GM18907 (cell line): ENCODE results near the gene TM2D1.
"Not testable (repeated sequence)": the region's sequence is repeated elsewhere in the genome, so short reads cannot be mapped to it uniquely, and the experiment has no call there.

Source experiments
- ATAC-seq: cut with Tn5 transposase; IDR thresholded peaks from one replicate; pipeline ENCODE4 v1.9.1; 2021; ENCODE audit warnings: mild to moderate bottlenecking, moderate library complexity; ENCODE audit not compliant: unreplicated experiment

Gene TM2D1

DNA sequence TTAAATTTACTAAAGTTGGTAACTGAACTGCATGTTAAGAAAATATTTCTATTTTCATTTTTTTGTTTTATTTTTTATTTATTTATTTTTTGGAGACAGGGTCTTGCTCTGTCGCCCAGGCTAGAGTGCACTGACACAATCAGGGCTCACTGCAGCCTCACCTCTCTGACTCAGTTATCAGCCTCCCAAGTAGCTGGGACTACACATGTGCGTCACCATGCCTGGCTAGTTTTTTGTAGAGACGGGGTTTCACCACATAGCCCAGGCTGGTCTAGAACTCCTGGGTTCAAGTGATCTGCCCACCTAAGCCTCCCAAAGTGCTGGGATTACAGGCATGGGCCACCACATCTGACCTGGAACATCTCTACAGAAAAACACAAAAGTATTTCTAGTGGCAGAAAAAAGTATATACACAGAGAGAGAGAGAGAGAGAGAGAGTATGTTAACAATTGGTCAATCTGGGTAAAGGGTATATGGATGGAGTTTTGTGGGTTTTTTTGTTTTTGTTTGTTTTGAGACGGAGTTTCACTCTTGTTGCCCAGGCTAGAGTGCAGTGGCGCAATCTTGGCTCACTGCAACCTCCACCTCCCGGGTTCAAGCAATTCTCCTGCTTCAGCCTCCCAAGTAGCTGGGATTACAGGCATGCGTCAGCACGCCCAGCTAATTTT is 5.8 kb downstream of the TM2D1 start:
- not testable (repeated sequence) for ATAC-seq

DNA sequence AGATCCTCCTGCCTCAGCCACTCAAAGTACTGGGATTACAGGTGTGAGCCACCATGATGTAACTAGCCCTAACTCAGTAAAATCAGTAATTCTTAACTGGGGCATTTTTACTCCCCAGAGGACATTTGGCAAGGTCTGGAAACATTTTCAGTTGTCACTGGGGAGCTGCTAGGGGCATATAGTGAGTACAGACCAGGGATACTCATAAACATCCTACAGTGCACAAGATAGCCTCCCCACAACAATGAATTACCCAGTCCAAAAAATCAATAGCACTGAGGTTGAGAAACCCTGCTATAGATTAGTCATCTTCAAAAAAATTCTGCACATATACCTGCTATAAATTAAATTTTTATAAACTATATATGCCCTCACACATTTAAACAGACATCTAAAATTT is 13.0 kb downstream of the TM2D1 start:
- ATAC-seq, result no peak

DNA sequence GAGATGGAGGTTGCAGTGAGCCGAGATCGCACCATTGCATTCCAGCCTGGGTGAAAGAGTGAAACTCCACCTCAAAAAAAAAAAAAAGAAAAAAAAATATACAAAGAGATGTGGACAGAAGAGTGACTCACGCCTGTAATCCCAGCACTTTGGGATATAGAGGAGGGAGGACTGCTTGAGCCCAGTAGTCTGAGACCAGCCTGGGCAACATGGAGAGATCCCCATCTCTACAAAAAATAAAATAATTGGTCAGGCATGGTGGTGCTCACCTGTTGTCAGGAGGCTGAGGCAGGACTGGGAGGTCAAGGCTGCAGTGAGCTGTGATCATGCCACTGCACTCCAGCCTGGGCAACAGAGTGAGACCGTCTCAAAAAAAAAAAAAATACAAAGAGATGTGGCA is 13.7 kb downstream of the TM2D1 start:
- ATAC-seq, result not testable (repeated sequence)

DNA sequence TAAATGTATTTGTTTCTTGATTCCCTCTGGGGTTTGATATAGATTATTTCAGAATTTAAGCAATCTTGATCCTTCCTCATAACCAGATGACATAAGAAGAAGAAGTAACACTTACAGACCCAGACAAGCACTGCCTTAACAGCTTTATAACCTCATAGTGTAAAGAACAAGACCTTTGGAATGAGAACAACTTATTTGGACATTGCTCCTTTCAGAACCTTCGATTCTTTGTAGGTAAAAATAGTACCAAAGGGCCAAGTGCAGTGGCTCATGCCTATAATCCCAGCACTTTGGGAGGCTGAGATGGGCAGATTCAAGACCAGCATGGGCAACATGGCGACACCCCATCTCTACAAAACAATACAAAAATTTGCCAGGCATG is 15.0 kb downstream of the TM2D1 start:
- no peak for ATAC-seq

DNA sequence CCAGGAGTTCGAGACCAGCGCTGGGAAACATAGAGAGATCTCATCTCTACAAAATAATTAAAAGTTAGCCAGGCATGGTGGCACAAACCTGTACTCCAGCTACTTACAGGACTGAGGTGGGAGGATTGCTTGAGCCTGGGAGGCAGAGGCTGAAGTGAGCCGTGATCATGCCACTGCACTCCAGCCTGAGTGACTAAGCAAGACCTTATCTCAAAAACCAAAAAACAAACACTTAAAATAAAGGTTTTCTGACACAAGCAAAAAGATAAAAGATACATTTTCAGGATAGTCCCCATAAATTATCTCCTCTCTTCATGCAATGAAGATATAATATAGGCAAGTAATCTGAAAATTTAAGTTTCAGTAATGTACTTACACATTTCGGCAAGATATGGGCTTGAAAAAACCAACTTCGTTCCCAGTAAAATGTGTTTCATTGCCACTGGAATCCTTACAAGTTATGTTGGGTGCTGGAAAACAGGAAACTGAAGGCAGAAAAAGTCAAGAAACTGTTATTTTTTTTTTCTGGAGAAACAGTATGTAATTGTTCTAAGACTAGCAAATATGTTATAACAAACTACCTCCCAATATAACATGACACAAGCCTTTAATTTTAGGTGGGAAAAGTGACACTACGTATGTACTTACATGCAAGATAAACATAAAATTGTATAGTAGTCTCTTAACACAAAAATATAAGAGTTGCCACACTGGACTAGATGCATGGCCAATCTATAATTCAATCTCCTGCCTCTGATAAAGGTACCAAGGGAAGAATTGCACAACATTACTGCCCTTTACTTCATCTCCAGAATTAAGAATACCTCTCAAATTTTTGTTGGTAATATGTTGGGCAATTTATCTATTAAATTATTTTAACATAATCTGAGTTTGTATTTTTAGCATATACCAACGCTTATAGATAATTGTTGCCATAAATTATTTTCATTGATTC is 15.7 kb downstream of the TM2D1 start:
- ATAC-seq, result no peak

DNA sequence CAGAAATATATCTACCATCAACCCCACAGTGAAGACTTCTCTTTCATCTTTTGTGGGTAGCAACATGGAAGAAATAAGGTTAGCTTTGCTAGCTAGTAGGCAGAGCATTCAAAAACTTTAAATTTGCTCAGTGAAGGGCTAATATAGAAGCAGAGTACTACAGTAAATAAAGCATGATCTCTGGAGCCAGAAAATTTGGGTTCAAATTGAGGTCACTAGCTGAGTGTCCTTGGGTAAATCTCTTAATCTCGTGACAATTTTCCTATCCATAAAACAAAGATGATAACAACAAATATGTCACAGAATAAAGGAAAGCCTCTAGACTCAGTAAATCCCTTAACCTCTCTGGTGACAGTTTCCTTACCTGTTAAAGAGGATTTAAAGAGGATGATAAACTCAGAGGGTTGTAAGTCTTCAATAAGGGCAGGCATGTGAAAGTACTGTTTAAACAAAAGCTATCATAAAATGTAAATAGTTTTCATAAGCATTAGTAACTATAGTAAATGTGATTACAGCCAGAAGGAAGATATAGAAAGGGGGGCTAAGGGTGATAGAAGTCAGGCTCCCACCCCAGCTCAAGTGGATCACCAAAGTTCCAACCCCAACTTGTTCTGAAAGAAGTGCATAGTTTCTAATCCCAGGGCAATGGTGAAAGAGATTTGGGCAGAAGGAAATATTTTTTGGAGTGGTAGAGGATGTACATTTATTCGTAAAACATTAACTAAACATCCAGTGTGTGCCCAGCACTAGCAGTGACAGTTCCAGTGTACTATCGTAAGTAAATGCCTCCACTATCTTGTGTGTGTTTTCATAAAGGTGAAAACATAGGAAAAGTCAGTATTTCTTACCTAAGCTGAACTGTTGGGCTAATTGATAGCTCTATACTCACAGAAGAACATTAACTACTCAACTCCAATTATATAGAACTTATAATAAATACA is 24.8 kb downstream of the TM2D1 start:
- ATAC-seq, result no peak

DNA sequence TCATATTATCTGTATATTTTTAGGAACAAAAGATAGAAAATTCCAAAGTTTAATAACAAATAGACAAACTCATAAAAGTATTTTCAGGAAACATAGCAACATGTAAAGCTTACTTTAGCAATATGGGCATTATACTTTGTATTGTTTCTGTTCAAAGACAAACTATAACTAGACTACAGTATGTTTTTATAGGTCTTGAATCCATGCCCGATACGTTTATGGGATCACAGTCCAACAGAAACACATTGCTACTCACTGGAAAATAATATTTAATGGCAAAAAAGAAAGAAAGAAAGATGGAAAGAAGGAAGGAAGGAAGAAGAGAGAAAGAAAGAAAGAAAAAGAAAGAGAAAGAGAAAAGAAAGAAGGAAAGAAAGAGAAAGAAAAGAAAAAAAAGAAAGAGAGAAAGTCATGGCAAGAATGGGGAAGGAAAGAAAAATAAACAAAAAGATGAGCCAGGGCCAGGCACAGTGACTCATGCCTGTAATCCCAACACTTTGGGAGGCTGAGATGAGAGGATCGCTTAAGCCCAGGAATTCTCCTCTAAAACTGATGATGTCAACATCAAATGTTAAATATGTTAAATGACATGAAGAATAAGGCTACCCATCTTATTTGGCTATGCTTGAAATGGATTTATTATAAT is 32.7 kb downstream of the TM2D1 start:
- ATAC-seq, result no peak

DNA sequence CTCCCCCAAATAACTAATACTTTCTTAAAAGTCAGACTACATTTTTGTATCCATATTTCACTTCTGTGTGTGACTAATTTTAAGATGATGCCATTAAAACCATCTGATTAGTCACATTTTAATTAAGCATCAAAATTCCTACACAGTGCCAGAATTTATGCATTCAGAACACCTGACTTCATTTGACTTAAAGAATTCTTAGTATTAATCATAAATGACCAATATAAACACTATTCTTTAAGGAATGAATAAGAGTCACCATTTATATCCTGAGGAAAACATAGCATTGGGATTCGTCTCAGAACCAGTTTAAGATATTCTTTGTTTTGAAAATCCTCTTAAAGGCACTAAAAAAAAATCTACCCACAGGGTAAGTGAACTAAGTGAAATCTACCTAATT is 37.0 kb downstream of the TM2D1 start:
- no peak for ATAC-seq

DNA sequence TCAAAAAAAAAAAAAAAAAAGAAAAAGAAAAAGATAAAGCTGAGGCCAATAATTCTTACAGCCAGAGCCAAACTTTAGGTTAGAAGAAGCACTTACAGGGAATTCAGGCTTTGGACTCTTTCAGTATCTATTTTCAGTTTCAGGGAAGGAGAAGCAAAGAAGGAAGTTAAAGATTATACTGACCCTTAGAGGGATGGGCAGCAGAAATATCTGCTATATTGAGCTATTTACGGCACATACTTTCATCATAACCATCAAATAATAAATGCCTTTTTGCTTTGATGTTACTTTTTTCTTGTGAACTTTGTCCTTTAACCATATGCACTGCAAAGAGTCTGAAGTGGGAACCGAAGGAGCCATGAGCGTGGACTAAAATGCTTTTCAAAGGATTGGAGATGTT is 42.0 kb downstream of the TM2D1 start:
- ATAC-seq, result no peak

DNA sequence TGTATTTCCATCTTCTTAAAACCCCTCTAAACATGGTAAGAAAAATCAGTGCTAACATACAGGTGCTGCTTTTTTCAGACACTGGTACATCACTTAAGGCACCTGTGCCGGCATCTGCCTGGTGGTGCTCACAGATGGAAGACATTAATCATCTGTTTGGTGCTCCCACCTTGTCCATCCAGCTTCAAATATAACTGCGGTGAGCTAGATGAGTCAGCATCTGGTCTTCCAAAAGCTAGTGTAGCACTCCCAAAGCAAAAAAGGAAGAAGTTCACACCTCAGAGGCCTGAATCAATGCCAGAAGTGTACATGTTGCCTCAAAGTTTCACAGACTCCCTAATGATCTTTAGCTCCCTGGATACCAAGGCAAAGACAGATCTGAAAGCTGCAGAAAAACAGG is 44.4 kb downstream of the TM2D1 start:
- ATAC-seq, result no peak

DNA sequence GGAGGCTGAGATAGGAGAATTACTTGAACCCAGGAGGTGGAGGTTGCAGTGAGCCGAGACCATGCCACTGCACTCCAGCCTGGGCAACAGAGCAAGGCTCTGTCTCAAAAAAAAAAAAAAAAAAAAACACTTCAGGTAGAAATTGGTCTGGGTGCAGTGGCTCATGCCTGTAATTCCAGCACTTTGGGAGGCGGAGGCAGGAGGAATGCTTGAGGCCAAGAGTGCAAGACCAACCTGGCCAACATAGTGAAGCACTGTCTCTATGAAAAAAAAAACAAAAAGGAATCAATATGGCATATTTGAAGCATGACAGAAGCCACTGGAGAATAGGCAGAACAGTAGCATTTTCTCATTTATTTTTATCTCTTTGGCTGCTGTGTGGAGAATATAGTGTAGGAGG is 48.1 kb downstream of the TM2D1 start:
- ATAC-seq, result not testable (repeated sequence)

DNA sequence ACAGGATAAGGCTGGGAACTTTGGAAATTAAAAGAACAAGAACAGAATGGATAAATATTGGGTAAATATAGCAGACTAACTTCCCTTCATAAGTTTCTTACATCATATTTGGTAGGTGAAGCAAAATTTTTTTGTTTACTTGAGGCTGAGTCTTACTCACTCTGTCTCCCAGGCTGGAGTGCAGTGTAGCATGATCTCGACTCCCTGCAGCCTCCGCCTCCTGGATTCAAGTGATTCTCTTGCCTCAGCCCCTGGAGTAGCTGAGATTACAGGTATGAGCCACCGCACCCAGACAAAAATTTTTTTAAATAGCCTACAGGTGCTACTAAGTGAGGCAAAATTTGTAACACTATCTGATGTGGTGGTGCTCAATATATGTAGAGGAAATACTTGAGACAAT is 50.7 kb downstream of the TM2D1 start:
- no peak for ATAC-seq

DNA sequence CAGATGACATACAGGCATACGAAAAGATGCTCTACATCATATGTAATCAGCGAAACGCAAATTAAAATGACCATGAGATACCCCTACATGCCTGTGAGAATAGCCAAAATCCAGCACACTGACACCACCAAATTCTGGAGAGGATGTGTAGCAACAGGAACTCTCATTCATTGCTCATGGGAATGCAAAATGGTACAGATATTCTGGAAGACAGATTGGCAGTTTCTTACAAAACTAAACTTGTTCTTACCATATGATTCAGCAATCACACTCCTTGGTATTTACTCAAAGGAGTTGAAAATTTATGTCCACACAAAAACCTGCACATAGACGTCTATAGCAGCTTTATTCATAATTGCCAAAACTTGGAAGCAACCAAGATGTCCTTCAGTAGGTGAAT is 52.6 kb downstream of the TM2D1 start:
- no peak for ATAC-seq

DNA sequence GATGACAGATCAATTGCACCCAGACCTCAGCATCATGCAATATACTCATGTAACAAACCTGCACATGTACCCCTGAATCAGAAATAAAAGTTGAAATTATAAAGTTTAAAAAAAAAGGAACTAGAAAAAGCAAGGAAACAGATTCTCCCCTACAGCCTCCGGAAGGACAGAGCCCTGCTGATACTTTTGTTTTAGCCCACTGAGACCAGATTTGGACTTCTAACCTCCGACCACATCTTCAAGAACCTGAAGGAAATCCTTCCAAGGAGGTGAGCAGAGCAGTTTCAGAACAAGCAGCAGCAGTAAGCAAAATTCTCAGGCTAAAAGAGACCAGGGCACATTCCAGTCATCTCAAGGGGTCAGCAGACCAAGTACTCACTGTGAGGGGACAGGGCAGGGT is 54.5 kb downstream of the TM2D1 start:
- ATAC-seq, result no peak

DNA sequence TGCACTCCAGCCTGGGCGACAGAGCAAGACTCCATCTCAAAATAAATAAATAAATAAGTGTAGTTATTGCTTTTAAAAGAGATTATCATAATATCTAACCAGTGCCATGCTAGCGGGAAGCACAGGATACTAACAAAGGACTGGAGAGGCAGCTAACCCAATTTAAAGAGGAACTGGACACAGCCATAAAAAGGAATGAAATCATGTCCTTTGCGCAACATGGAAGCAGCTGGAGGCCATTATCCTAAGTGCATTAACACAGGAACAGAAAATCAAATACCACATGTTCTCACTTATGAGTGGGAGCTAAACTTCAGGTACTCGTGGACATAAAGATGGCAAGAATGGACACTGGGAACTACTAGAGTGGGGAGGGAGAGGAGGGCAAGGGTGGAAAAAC is 54.9 kb downstream of the TM2D1 start:
- no peak for ATAC-seq

DNA sequence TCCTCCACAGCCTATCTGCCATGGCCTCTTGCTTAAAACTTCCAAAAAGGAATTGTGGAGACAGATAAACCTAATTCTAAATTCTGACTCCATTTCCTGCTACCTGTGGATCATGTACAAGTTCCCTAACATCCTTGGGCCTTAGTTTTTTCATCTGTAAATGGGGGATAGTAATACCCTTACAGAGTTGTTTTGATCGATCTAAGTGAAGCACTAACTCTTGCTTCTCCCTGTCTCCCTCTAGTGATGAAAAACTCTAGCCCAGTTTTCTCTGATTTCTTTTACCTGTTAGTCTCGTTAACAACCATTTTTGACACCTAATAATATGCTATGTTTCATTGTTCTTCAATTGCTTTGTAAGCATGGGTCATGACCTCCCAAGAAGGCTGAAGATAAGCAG is 65.9 kb downstream of the TM2D1 start:
- no peak for ATAC-seq

DNA sequence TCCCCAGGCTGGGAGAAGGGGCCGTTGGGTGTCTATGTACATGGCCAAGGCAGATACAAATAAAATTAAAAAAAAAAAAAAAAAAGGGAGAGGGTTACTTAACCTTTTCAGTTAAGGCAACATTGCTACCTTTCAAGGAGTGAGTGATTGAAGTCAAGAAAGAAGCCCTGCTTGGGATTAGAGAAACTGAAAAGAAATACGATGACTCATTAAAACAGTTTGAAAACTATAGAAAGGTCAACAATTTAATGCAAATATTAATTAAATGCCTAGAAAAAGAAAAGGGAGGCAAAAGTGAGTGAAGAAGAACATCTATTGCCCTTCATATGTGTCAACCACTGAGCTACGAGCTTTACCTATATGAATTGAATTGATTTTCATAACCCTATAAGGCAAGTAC is 69.5 kb downstream of the TM2D1 start:
- ATAC-seq, result no peak

DNA sequence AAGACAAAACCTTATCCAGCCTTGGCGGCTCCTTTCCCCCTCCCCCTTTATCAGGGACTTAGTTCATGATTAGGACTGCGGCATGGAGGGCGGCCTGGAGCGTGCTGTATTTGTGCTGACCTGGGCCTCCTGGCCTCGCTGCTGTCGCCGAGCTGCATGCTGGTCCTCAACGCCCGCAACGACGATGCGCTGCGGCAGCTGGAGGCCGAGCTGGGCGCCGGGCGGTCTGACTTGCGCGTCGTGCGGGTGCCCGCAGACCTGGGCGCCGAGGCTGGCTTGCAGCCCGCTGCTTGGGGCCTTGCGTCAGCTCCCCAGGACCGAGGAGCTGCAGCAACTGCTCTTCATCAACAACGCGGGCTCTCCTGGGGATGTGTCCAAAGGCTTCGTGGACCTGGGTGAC is 70.9 kb downstream of the TM2D1 start:
- ATAC-seq, result no peak

DNA sequence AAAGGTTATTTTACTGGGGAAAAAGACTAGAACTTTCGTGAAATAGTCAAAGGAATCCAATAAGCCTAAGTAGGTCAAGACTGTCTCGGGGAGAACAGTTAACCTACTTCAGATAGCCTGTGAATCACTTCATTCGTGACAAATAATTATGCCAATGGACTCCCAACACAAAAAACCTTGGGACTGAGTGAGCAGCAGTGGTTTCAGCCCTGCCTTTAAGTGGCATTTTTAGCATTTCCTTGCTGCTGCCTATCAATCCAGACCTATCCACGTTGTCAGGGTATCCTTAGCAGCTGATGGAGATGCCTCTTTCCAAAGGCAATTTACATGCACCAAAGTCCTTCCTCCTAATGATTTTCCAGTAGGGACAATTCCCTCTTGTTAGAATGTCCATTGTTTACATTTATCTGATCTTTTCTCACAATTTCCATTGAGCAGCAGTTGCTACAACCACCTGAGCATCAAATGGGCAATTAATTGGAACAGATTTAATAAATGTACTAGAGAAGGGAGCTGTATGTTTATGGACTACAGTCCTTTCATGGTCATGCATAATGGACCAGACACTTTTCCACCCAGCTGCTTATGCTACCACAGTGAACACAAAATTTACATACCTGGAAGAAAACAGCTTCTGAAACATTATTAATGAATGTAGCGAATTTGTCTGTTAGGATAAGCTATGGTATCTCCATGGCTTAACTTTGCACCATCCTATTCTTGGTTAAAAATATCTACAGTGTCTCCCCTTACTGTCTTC is 75.8 kb downstream of the TM2D1 start:
- ATAC-seq, result no peak

DNA sequence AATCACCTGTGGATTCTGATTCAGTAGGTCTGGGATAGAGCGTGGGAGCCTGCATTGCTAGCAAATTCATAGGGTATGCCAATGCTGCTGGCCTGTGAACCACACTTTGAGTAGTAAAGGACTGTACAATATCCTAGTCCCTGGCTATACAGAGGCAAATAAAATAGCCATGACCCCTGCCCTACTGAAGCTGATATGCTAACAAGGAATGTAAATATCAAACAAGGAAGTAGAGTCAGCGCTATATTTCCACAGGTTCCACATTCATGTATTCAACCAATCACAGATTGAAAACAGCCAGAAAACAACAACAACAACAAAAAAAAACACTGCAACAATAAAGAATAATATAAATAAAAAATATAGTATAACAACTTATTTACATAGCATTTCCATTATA is 77.8 kb downstream of the TM2D1 start:
- no peak for ATAC-seq
